ENCODE data around the gene CHRM1.

- TF ChIP-seq, protein P1, sequence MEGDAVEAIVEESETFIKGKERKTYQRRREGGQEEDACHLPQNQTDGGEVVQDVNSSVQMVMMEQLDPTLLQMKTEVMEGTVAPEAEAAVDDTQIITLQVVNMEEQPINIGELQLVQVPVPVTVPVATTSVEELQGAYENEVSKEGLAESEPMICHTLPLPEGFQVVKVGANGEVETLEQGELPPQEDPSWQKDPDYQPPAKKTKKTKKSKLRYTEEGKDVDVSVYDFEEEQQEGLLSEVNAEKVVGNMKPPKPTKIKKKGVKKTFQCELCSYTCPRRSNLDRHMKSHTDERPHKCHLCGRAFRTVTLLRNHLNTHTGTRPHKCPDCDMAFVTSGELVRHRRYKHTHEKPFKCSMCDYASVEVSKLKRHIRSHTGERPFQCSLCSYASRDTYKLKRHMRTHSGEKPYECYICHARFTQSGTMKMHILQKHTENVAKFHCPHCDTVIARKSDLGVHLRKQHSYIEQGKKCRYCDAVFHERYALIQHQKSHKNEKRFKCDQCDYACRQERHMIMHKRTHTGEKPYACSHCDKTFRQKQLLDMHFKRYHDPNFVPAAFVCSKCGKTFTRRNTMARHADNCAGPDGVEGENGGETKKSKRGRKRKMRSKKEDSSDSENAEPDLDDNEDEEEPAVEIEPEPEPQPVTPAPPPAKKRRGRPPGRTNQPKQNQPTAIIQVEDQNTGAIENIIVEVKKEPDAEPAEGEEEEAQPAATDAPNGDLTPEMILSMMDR (IDR thresholded peaks at IDR 0.05) = no peak
- no peak for TF ChIP-seq POLR2A (IDR thresholded peaks at IDR 0.05)
- TF ChIP-seq POLR2AphosphoS5 (IDR thresholded peaks at IDR 0.05) = no peak
Measured at GRCh38 chr11:62957147-62957546, 36.0 kb upstream of the CHRM1 start.
